HepG2 (cell line): Measurements from ENCODE around the gene LRSAM1. TPM values are rescaled to one million over a fixed set of nuclear protein-coding genes. Genes with fewer than 3 reads are reported as not detected.

ENCODE experiments used
- ATAC-seq: fragments of 200-7000 bp; cut with Tn5 transposase; 3 replicates; pipeline ENCODE4 v1.9.1; 2020; ENCODE audit warnings: mild to moderate bottlenecking, moderate library complexity
- BruUV-seq: library from RNA; stranded (reverse); fragments of 400-500 nt; replicated peaks from 2 replicates; lab custom pipeline; 2021; lab: Mats Ljungman, UMichigan
- CTCF ChIA-PET: fragments of 300-600 bp; formaldehyde crosslinking; extraction: SDS; loops from one replicate; lab custom pipeline; 2021; ENCODE audit warnings: low total read pairs, inconsistent platforms, low intra/inter-chr PET ratio; lab: Yijun Ruan, JAX
- POLR2A ChIA-PET: fragments of 350-600 bp; sonication (Branson Sonifier 250); formaldehyde crosslinking; loops from one replicate; lab custom pipeline; 2020; ENCODE audit warnings: antibody characterized with exemption, inconsistent platforms; lab: Yijun Ruan, JAX
- DNase-seq: peaks from one replicate; pipeline ENCODE4 v3.0.0-alpha.2; 2015; ENCODE audit warnings: low spot score
- FAIRE-seq: peaks from 3 replicates; lab custom pipeline; 2011; peaks lifted over from hg19 to GRCh38; lab: Jason Lieb, UNC
- H2AFZ ChIP-seq: one replicate; pipeline ENCODE4 v1.6.1; 2011; ENCODE audit warnings: low read length, inconsistent platforms
- H3K27ac ChIP-seq: fragments of 300-600 bp; 3 replicates; pipeline ENCODE4 v1.8.0; 2011; ENCODE audit warnings: mixed run types, mild to moderate bottlenecking, mixed read lengths, low read length, inconsistent platforms; ENCODE audit not compliant: insufficient read depth; ENCODE audit errors: extremely low read length
- H3K27me3 ChIP-seq, 2 experiments: fragments of 200-600 bp in 1 of 2; 2 replicates in 1 of 2; 3 replicates in 1 of 2; pipeline versions ENCODE4 v1.6.0 to v1.8.0; 2011; ENCODE audit warnings: low read length in 2 of 2, mild to moderate bottlenecking in 2 of 2, moderate library complexity in 2 of 2, inconsistent platforms in 1 of 2; ENCODE audit not compliant: insufficient read depth in 2 of 2, control insufficient read depth in 1 of 2
- H3K36me3 ChIP-seq, 2 experiments: fragments of 200-600 bp in 1 of 2; replicated peaks in 1 of 2; 2 replicates in 1 of 2; 3 replicates in 1 of 2; pipeline versions ENCODE4 v1.5.1 to v1.8.0; 2011; ENCODE audit warnings: low read length in 2 of 2, inconsistent platforms in 1 of 2; ENCODE audit not compliant: insufficient read depth in 2 of 2, control insufficient read depth in 1 of 2
- H3K4me1 ChIP-seq: 2 replicates; pipeline ENCODE4 v1.5.1; 2012; ENCODE audit warnings: low read length, inconsistent platforms; ENCODE audit not compliant: insufficient read depth
- H3K4me2 ChIP-seq: 2 replicates; pipeline ENCODE4 v1.6.0; 2011; ENCODE audit warnings: low read depth, low read length, inconsistent platforms
- H3K4me3 ChIP-seq, 3 experiments: fragments of 200-600 bp in 1 of 3; sonication (generic), shearing (Covaris generic) in 1 of 3; replicated peaks in 1 of 3; 2 replicates each; pipeline ENCODE4 v1.5.1; 2011 to 2016; ENCODE audit warnings: low read length in 3 of 3, inconsistent platforms in 2 of 3, low read depth in 2 of 3, mild to moderate bottlenecking in 2 of 3, control low read depth in 1 of 3, mixed read lengths in 1 of 3; ENCODE audit not compliant: insufficient read depth in 1 of 3
- H3K79me2 ChIP-seq: one replicate; pipeline ENCODE4 v1.6.1; 2011; ENCODE audit warnings: low read length, inconsistent platforms; ENCODE audit not compliant: insufficient read depth
- H3K9ac ChIP-seq: 2 replicates; pipeline ENCODE4 v1.6.0; 2011; ENCODE audit warnings: mild to moderate bottlenecking, low read depth, low read length, inconsistent platforms; ENCODE audit not compliant: insufficient read depth
- H3K9me3 ChIP-seq: 2 replicates; pipeline ENCODE4 v1.5.1; 2012; ENCODE audit warnings: mild to moderate bottlenecking, low read length
- H4K20me1 ChIP-seq: 2 replicates; pipeline ENCODE4 v1.6.0; 2011; ENCODE audit warnings: inconsistent platforms, mild to moderate bottlenecking, low read length, moderate library complexity; ENCODE audit not compliant: insufficient read depth
- ARID5B ChIP-seq: IDR thresholded peaks from 2 replicates; pipeline ENCODE4 v1.4.0; 2020; ENCODE audit warnings: mild to moderate bottlenecking, missing genetic modification reagents
- MAFK ChIP-seq, 2 experiments: IDR thresholded peaks in 1 of 2; conservative IDR thresholded peaks in 1 of 2; 2 replicates each; pipeline ENCODE4 v1.6.1; 2011; ENCODE audit warnings: improper control_type of control experiment in 2 of 2, low read length in 2 of 2
- NCOA1 ChIP-seq: sonication (generic); formaldehyde crosslinking; IDR thresholded peaks from 2 replicates; pipeline ENCODE4 v1.9.0; 2021; ENCODE audit warnings: missing genetic modification reagents
- NCOR1 ChIP-seq: fragments of 200-600 bp; sonication (generic); IDR thresholded peaks from 2 replicates; pipeline ENCODE4 v1.7.0; 2017; ENCODE audit warnings: antibody characterized with exemption, low read length, borderline replicate concordance
- NR3C1 ChIP-seq: sonication (generic); formaldehyde crosslinking; IDR thresholded peaks from 2 replicates; pipeline ENCODE4 v1.4.0; 2020; ENCODE audit warnings: missing genetic modification reagents
- SETDB1 ChIP-seq: sonication (generic); formaldehyde crosslinking; IDR thresholded peaks from 2 replicates; pipeline ENCODE4 v1.5.1; 2020; ENCODE audit warnings: missing genetic modification reagents, mild to moderate bottlenecking, borderline replicate concordance
- TOPORS ChIP-seq: sonication (generic); formaldehyde crosslinking; IDR thresholded peaks from 2 replicates; pipeline ENCODE4 v1.8.0; 2023; ENCODE audit warnings: mild to moderate bottlenecking, missing genetic modification reagents
- U2AF1 ChIP-seq: fragments of 200-400 bp; formaldehyde crosslinking; optimal IDR thresholded peaks from 2 replicates; pipeline ENCODE3; 2017; ENCODE audit warnings: mild to moderate bottlenecking, low read depth, low read length
- ZMYM3 ChIP-seq: sonication (generic); formaldehyde crosslinking; IDR thresholded peaks from 2 replicates; pipeline ENCODE4 v1.5.1; 2020; ENCODE audit warnings: mild to moderate bottlenecking, missing genetic modification reagents
- ZNF280D ChIP-seq: sonication (generic); formaldehyde crosslinking; IDR thresholded peaks from 2 replicates; pipeline ENCODE4 v1.5.1; 2020; ENCODE audit warnings: mild to moderate bottlenecking, missing genetic modification reagents
- ZNF687 ChIP-seq: sonication (generic); formaldehyde crosslinking; IDR thresholded peaks from 2 replicates; pipeline ENCODE4 v1.5.1; 2020; ENCODE audit warnings: mild to moderate bottlenecking, missing genetic modification reagents, moderate library complexity
- ZNF747 ChIP-seq: sonication (generic); formaldehyde crosslinking; IDR thresholded peaks from 2 replicates; pipeline ENCODE4 v1.8.1; 2023; ENCODE audit warnings: missing genetic modification reagents, mild to moderate bottlenecking, borderline replicate concordance
- WGBS: methylation state at CpG from one replicate; pipeline ENCODE4 v1.1.6; 2017; ENCODE audit warnings: low lambda C conversion rate; 5-methylcytosine and 5-hydroxymethylcytosine counted together
- in situ Hi-C: cut with HindIII; loops from 2 replicates; pipeline ENCODE4 v1.10.0; 2017; ENCODE audit warnings: low pct_unique_long_range_greater_than_20kb; ENCODE audit not compliant: extremely low pct_ligation_motif_present
- intact Hi-C: fragments of 100-400 bp; cut with micrococcal nuclease; formaldehyde crosslinking; loops from one replicate; pipeline ENCODE4 v1.10.0; 2022; ENCODE audit not compliant: unreplicated experiment
- polyA plus RNA-seq, 8 experiments: library from polyadenylated mRNA; depleted of rRNA in 3 of 8; stranded (reverse) in 7 of 8; unstranded in 1 of 8; fragments of >200 nt; fragmentation: Illumina TruSeq in 4 of 8; extraction: Trizol in 4 of 8; gene quantifications; 2 replicates each; pipeline versions ENCODE4 v1.2.1 to v1.2.3, GENCODE V29; 2011 to 2016; ENCODE audit warnings: low read depth in 4 of 8, missing spikeins in 1 of 8, mixed read lengths in 1 of 8; ENCODE audit not compliant: insufficient read depth in 1 of 8
- total RNA-seq, 5 experiments: library from RNA; depleted of rRNA; stranded (reverse); fragments of >200 nt; fragmentation: Illumina TruSeq; extraction: Trizol; gene quantifications; 2 replicates each; pipeline ENCODE4 v1.2.3, GENCODE V29; 2016; ENCODE audit warnings: low read depth in 1 of 5

LRSAM1 gene
- total and polyA plus RNA-seq, 2 of the 13 experiments (the other 11 are each of a cell fraction or from before 2014, with no cell fraction given) = 8.7 to 10.2 TPM

GRCh38 chr9:127422787-127423186 is 28.5 kb upstream of the LRSAM1 start:
- Histone ChIP-seq H3K36me3 (0 out of 5 replicates have a peak, but pooled peaks cover 0 to under 1% of the 10 kb centered on the region in 2 experiments), H4K20me1 (no peaks in the 10 kb centered on the region), H3K4me3 (peak overlapping the region; percentile 87 to 97 (median 93)), H3K4me1 (peaks cover 47% of the 10 kb centered on the region), H3K27me3 (no peaks in the 10 kb centered on the region; a peak in 1 of 5 replicates), H2AFZ (no peak overlapping the region), H3K9me3 (no peaks in the 10 kb centered on the region), H3K79me2 (peaks cover 47% of the 10 kb centered on the region), H3K9ac (peak overlapping the region; percentile 88), H3K4me2 (peak overlapping the region; percentile 89), H3K27ac (peak overlapping the region; percentile 95)
- BruUV-seq = no TSS peak
- intact Hi-C loops = loop anchor here (5.0 kb wide), 1 partner anchor 210 kb away; no protein-coding TSS in a partner anchor
- POLR2A ChIA-PET = interaction anchor here (1.0 to 3.3 kb wide), 7 partner anchors 24 to 198 kb away, joined by 3 to 39 read pairs (median 11); partner anchors contain the start of genes LRSAM1, RPL12 and SLC2A8
- 7% methylated on average over 4 of the region's 6 CpGs for WGBS
- FAIRE-seq (no peak), ATAC-seq (no peak), DNase-seq (no peak)
- CTCF ChIA-PET = no interaction called here
- in situ Hi-C loops = no loop called here
- TF ChIP-seq TOPORS (no peak), ZMYM3 (CRISPR knock-in tag) (no peak), MAFK (conservative IDR thresholded peaks at IDR 0.05 in 1 of 2, IDR thresholded peaks at IDR 0.05 in 1 of 2; ENCODE audit: low read length in 2 of 2) (peak; percentile 91 to 94), U2AF1 (no peak), NCOA1 (CRISPR knock-in tag) (no peak), ZNF687 (CRISPR knock-in tag) (no peak), NR3C1 (CRISPR knock-in tag) (no peak), ZNF280D (CRISPR knock-in tag) (no peak), NCOR1 (no peak), ARID5B (CRISPR knock-in tag) (no peak), SETDB1 (CRISPR knock-in tag) (no peak), ZNF747 (CRISPR knock-in tag) (no peak)
